SK-N-SH treated with all-trans-retinoic acid at 6 μM for 48 hours (cell line): ENCODE measurements around the gene EXOC3L2.

Source experiments
- ESRRG ChIP-seq: fragments of 250-450 bp; sonication (Bioruptor Pico); IDR thresholded peaks from 2 replicates; pipeline ENCODE4 v1.6.1; 2021; ENCODE audit warnings: mild to moderate bottlenecking
- ISL1 ChIP-seq: fragments of 250-450 bp; sonication (Bioruptor Pico); IDR thresholded peaks from 2 replicates; pipeline ENCODE4 v2.1.2; 2022; ENCODE audit warnings: mild to moderate bottlenecking, moderate library complexity
- SNAI2 ChIP-seq: fragments of 250-450 bp; sonication (Bioruptor Pico); IDR thresholded peaks from 2 replicates; pipeline ENCODE4 v1.5.0; 2020; ENCODE audit warnings: mild to moderate bottlenecking, moderate library complexity
- TF ChIP-seq, protein P1 (sequence below): fragments of 250-450 bp; sonication (Bioruptor Pico); IDR thresholded peaks from 2 replicates; pipeline ENCODE4 v1.5.1; 2021; ENCODE audit warnings: mild to moderate bottlenecking, moderate library complexity
- TF ChIP-seq, protein P2 (sequence below): fragments of 250-450 bp; sonication (Bioruptor Pico); IDR thresholded peaks from 2 replicates; pipeline ENCODE4 v1.5.1; 2020; ENCODE audit warnings: low read depth, mild to moderate bottlenecking, moderate library complexity

GRCh38 chr19:45171211-45171623, 74.0 kb downstream of the EXOC3L2 start:
- TF ChIP-seq SNAI2 = no peak
- TF ChIP-seq, protein P1, sequence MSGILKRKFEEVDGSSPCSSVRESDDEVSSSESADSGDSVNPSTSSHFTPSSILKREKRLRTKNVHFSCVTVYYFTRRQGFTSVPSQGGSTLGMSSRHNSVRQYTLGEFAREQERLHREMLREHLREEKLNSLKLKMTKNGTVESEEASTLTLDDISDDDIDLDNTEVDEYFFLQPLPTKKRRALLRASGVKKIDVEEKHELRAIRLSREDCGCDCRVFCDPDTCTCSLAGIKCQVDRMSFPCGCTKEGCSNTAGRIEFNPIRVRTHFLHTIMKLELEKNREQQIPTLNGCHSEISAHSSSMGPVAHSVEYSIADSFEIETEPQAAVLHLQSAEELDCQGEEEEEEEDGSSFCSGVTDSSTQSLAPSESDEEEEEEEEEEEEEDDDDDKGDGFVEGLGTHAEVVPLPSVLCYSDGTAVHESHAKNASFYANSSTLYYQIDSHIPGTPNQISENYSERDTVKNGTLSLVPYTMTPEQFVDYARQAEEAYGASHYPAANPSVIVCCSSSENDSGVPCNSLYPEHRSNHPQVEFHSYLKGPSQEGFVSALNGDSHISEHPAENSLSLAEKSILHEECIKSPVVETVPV (CRISPR knock-in tag) = no peak
- no peak for TF ChIP-seq ESRRG (CRISPR knock-in tag)
- TF ChIP-seq ISL1 (CRISPR knock-in tag) = no peak
- TF ChIP-seq, protein P2, sequence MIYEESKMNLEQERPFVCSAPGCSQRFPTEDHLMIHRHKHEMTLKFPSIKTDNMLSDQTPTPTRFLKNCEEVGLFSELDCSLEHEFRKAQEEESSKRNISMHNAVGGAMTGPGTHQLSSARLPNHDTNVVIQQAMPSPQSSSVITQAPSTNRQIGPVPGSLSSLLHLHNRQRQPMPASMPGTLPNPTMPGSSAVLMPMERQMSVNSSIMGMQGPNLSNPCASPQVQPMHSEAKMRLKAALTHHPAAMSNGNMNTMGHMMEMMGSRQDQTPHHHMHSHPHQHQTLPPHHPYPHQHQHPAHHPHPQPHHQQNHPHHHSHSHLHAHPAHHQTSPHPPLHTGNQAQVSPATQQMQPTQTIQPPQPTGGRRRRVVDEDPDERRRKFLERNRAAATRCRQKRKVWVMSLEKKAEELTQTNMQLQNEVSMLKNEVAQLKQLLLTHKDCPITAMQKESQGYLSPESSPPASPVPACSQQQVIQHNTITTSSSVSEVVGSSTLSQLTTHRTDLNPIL (CRISPR knock-in tag) = no peak
